Vagina (tissue), 2 donors: ENCODE measurements around the gene CBLB.

Experiments
- CTCF ChIP-seq, 3 experiments: fragments of 450-650 bp in 2 of 3; fragments of 200-600 bp in 1 of 3; sonication (generic) in 1 of 3; IDR thresholded peaks; one replicate each; pipeline ENCODE4 v1.5.1; 2017 to 2019; ENCODE audit warnings: antibody characterized with exemption in 3 of 3, mild to moderate bottlenecking in 2 of 3, moderate library complexity in 2 of 3
- POLR2A ChIP-seq, 2 donors: fragments of 450-650 bp; IDR thresholded peaks; one replicate each; pipeline ENCODE4 v1.6.1; 2017; ENCODE audit warnings: antibody characterized with exemption in 2 of 2, mild to moderate bottlenecking in 2 of 2, moderate library complexity in 2 of 2

- TF ChIP-seq CTCF (IDR thresholded peaks at IDR 0.05) (no peak), POLR2A (IDR thresholded peaks at IDR 0.05) (no peak)
These were observed 34.0 kb downstream of the CBLB start for GRCh38 chr3:105834768-105835167.
